MV-4-11 (cell line): Measurements from ENCODE around the gene VSTM2L.

ENCODE experiments used
- DNase-seq: peaks from one replicate; lab custom pipeline; 2025; lab: John Stamatoyannopoulos, UW

Gene VSTM2L

GRCh38 chr20:37901240-37901639 is 1.7 kb upstream of the VSTM2L start:
- peak; percentile 6 for DNase-seq

- peak; percentile 35 for DNase-seq
Observed at GRCh38 chr20:37901654-37902503, 1.0 kb upstream of the VSTM2L start.

- no peak for DNase-seq
Observed at GRCh38 chr20:37903317-37904007, 535 bp downstream of the VSTM2L start.

GRCh38 chr20:37904008-37904642 is 1.2 kb downstream of the VSTM2L start:
- no peak for DNase-seq

- DNase-seq, result no peak
Observed at GRCh38 chr20:37904845-37905373, 2.0 kb downstream of the VSTM2L start.

GRCh38 chr20:37905671-37906613 is 3.0 kb downstream of the VSTM2L start:
- no peak for DNase-seq

- DNase-seq, result no peak
Observed at GRCh38 chr20:37907330-37907676, 4.4 kb downstream of the VSTM2L start.

GRCh38 chr20:37907677-37908401 is 4.9 kb downstream of the VSTM2L start:
- DNase-seq, result no peak

GRCh38 chr20:37911261-37911660 is 8.3 kb downstream of the VSTM2L start:
- no peak for DNase-seq

GRCh38 chr20:37911838-37912281 is 8.9 kb downstream of the VSTM2L start:
- DNase-seq, result peak; percentile 9

- no peak for DNase-seq
Observed at GRCh38 chr20:37912874-37913273, 9.9 kb downstream of the VSTM2L start.

- DNase-seq, result no peak
Observed at GRCh38 chr20:37913567-37914366, 10.8 kb downstream of the VSTM2L start.

- no peak for DNase-seq
Observed at GRCh38 chr20:37914367-37914671, 11.4 kb downstream of the VSTM2L start.

GRCh38 chr20:37914672-37915433 is 11.9 kb downstream of the VSTM2L start:
- DNase-seq, result no peak

- DNase-seq, result no peak
Observed at GRCh38 chr20:37915434-37915787, 12.5 kb downstream of the VSTM2L start.

- DNase-seq, result no peak
Observed at GRCh38 chr20:37915800-37916570, 13.1 kb downstream of the VSTM2L start.

- DNase-seq, result no peak
Observed at GRCh38 chr20:37917461-37917860, 14.5 kb downstream of the VSTM2L start.

GRCh38 chr20:37918035-37918434 is 15.1 kb downstream of the VSTM2L start:
- no peak for DNase-seq
